OCI-LY7 (cell line): Measurements from ENCODE around the gene MAP2K5. TPM values are rescaled to one million over a fixed set of nuclear protein-coding genes. Genes with fewer than 3 reads are reported as not detected.
A peak's percentile ranks its signal among the peaks of the same experiment; 100 is the strongest.

Experiments used
- BruUV-seq: library from RNA; stranded (reverse); fragments of 400-500 nt; replicated peaks from 2 replicates; lab custom pipeline; 2021; lab: Mats Ljungman, UMichigan
- CTCF ChIA-PET: fragments of 300-600 bp; sonication (Branson Sonifier 250); formaldehyde crosslinking; loops from one replicate; lab custom pipeline; 2022; ENCODE audit warnings: antibody characterized with exemption; ENCODE audit not compliant: unreplicated experiment; lab: Charles Lee
- POLR2A ChIA-PET: fragments of 300-600 bp; sonication (Branson Sonifier 250); formaldehyde crosslinking; loops from one replicate; lab custom pipeline; 2022; ENCODE audit warnings: antibody characterized with exemption; lab: Charles Lee
- DNase-seq: peaks from one replicate; pipeline ENCODE4 v3.0.0-alpha.2; 2015; ENCODE audit warnings: low spot score
- H2AFZ ChIP-seq: fragments of 200-600 bp; sonication (generic), shearing (Covaris generic); 2 replicates; pipeline ENCODE4 v1.6.1; 2014; ENCODE audit warnings: mild to moderate bottlenecking, antibody characterized with exemption, low read length, moderate library complexity
- H3K27ac ChIP-seq: fragments of 200-600 bp; sonication (generic); 2 replicates; pipeline ENCODE4 v1.5.1; 2014; ENCODE audit warnings: mixed run types, low read depth, mild to moderate bottlenecking, moderate library complexity, low read length, inconsistent platforms; ENCODE audit not compliant: poor library complexity, severe bottlenecking
- H3K36me3 ChIP-seq: fragments of 200-600 bp; sonication (generic); 2 replicates; pipeline ENCODE4 v1.6.1; 2014; ENCODE audit warnings: mild to moderate bottlenecking, antibody characterized with exemption, low read length, moderate library complexity, mixed read lengths; ENCODE audit not compliant: insufficient read depth
- H3K4me1 ChIP-seq: fragments of 200-600 bp; sonication (generic); 2 replicates; pipeline ENCODE4 v1.5.1; 2014; ENCODE audit warnings: mild to moderate bottlenecking, low read length; ENCODE audit not compliant: insufficient read depth, poor library complexity, severe bottlenecking
- H3K4me2 ChIP-seq: fragments of 200-600 bp; sonication (generic); 2 replicates; pipeline ENCODE4 v1.6.1; 2014; ENCODE audit warnings: mild to moderate bottlenecking, low read length
- H3K4me3 ChIP-seq: fragments of 200-600 bp; sonication (generic); 2 replicates; pipeline ENCODE4 v1.5.1; 2014; ENCODE audit warnings: mild to moderate bottlenecking, low read depth, low read length; ENCODE audit not compliant: poor library complexity, severe bottlenecking
- H3K79me2 ChIP-seq: fragments of 200-600 bp; sonication (generic); 2 replicates; pipeline ENCODE4 v1.6.1; 2016; ENCODE audit warnings: low read depth, mild to moderate bottlenecking, low read length, moderate library complexity, mixed read lengths; ENCODE audit not compliant: insufficient read depth
- H3K9me2 ChIP-seq: fragments of 200-600 bp; sonication (generic); 2 replicates; pipeline ENCODE4 v1.6.1; 2016; ENCODE audit warnings: mild to moderate bottlenecking, low read length, mixed read lengths; ENCODE audit not compliant: insufficient read depth
- H3K9me3 ChIP-seq: fragments of 200-600 bp; sonication (generic); 2 replicates; pipeline ENCODE4 v1.6.1; 2014; ENCODE audit warnings: mild to moderate bottlenecking, mixed run types, low read length, mixed read lengths
- H4K20me1 ChIP-seq: fragments of 200-600 bp; sonication (generic); 2 replicates; pipeline ENCODE4 v1.6.1; 2014; ENCODE audit warnings: mild to moderate bottlenecking, antibody characterized with exemption, low read length, moderate library complexity, mixed read lengths; ENCODE audit not compliant: insufficient read depth
- EZH2phosphoT487 ChIP-seq: fragments of 200-600 bp; sonication (generic); IDR thresholded peaks from 2 replicates; pipeline ENCODE4 v1.6.1; 2018; ENCODE audit warnings: low read depth, borderline replicate concordance, mild to moderate bottlenecking, mixed run types, antibody characterized with exemption, low read length, moderate library complexity, mixed read lengths
- intact Hi-C: fragments of 100-400 bp; cut with micrococcal nuclease; formaldehyde crosslinking; loops from one replicate; pipeline ENCODE4 v1.10.0; 2022; ENCODE audit not compliant: unreplicated experiment
- total RNA-seq, 2 experiments: library from RNA; depleted of rRNA in 1 of 2; stranded (reverse); fragments of >200 nt in 1 of 2; shearing (Covaris generic) in 1 of 2; gene quantifications; 2 replicates each; pipeline ENCODE4 v1.2.3, GENCODE V29; 2014 to 2022
- TF ChIP-seq, protein P1 (sequence below): fragments of 200-600 bp; sonication (generic); conservative IDR thresholded peaks from 2 replicates; pipeline ENCODE4 v1.5.1; 2014; ENCODE audit warnings: mild to moderate bottlenecking, antibody characterized with exemption, low read length, moderate library complexity, mixed read lengths

MAP2K5 gene
- total RNA-seq, 2 experiments from 2014 or later: 10.2 to 35.0 TPM

DNA sequence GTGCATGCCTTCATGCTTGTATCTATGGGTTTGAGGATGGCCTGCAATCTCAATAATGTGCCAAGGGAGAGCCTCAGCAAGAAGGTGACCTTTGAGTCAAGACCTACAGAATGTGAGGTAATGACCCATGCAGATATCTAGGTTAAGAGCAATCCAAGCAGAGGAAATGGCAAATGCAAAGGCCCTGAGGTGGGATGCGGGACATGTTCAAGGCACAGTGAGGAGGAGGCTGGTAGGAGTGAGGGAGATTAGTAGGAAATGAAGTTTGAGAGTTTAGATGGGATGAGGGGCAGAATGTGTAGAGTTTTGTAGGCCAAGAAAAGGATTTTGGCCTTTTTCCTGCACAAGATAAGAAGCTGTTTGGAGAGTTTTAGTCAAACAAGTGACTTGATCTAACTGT is 4.7 kb upstream of the MAP2K5 start:
- Histone ChIP-seq H3K9me2 (no peaks in the 10 kb centered on the region), H3K4me3 (no peak overlapping the region), H3K79me2 (peaks cover 11% of the 10 kb centered on the region; the same call in 1 of the 2 replicates), H3K4me2 (no peak overlapping the region), H3K4me1 (peaks cover 33% of the 10 kb centered on the region), H3K36me3 (no peaks in the 10 kb centered on the region), H3K27ac (no peak overlapping the region), H2AFZ (no peak overlapping the region), H4K20me1 (no peaks in the 10 kb centered on the region), H3K9me3 (no peaks in the 10 kb centered on the region; the same call in 1 of the 2 replicates)
- intact Hi-C loops: no loop called here
- CTCF ChIA-PET: no interaction called here
- DNase-seq: no peak
- TF ChIP-seq EZH2phosphoT487: no peak
- TF ChIP-seq, protein P1, sequence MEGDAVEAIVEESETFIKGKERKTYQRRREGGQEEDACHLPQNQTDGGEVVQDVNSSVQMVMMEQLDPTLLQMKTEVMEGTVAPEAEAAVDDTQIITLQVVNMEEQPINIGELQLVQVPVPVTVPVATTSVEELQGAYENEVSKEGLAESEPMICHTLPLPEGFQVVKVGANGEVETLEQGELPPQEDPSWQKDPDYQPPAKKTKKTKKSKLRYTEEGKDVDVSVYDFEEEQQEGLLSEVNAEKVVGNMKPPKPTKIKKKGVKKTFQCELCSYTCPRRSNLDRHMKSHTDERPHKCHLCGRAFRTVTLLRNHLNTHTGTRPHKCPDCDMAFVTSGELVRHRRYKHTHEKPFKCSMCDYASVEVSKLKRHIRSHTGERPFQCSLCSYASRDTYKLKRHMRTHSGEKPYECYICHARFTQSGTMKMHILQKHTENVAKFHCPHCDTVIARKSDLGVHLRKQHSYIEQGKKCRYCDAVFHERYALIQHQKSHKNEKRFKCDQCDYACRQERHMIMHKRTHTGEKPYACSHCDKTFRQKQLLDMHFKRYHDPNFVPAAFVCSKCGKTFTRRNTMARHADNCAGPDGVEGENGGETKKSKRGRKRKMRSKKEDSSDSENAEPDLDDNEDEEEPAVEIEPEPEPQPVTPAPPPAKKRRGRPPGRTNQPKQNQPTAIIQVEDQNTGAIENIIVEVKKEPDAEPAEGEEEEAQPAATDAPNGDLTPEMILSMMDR: no peak
- BruUV-seq: no TSS peak
- POLR2A ChIA-PET: interaction anchor here (1.2 kb wide), 1 partner anchor 14 kb away, joined by 3 read pairs; no protein-coding TSS in a partner anchor

DNA sequence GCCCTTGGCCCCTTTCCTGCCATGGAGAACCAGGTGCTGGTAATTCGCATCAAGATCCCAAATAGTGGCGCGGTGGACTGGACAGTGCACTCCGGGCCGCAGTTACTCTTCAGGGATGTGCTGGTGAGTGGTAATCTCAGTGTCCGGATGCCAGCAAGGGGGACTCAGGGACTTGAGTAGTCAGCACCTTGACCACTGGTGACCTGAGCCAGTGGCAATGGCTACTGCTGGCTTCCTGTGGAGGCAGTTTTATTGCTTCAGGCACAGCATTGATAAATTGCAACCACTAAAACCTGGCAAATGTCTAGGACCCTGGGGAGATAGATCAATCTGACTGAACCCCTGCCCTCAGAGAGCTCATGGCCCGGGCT is 830 bp downstream of the MAP2K5 start:
- no peak for TF ChIP-seq EZH2phosphoT487
- TF ChIP-seq, protein P1: no peak
- BruUV-seq: no TSS peak
- H3K4me3 ChIP-seq: peak overlapping the region; percentile 81
- H3K79me2 ChIP-seq: peaks cover 17% of the 10 kb centered on the region; the same call in 1 of the 2 replicates
- H3K4me1 ChIP-seq: peaks cover 66% of the 10 kb centered on the region
- peak overlapping the region; percentile 95 for H3K4me2 ChIP-seq
- H3K27ac ChIP-seq: peak overlapping the region; percentile 77
- POLR2A ChIA-PET: interaction anchor here (1.4 kb wide), 1 partner anchor 21 kb away, joined by 4 read pairs; no protein-coding TSS in a partner anchor
- H3K36me3 ChIP-seq: peaks cover 14% of the 10 kb centered on the region; the same call in 1 of the 2 replicates
- CTCF ChIA-PET: no interaction called here
- DNase-seq: no peak
- no peaks in the 10 kb centered on the region for H3K9me2 ChIP-seq
- no peaks in the 10 kb centered on the region; the same call in 1 of the 2 replicates for H3K9me3 ChIP-seq
- H2AFZ ChIP-seq: 0 out of 2 replicates have a peak overlapping the region, but pooled peaks have one; percentile 78
- intact Hi-C loops: loop anchor here (5.0 kb wide), 1 partner anchor 294 kb away; no protein-coding TSS in a partner anchor
- no peaks in the 10 kb centered on the region for H4K20me1 ChIP-seq

DNA sequence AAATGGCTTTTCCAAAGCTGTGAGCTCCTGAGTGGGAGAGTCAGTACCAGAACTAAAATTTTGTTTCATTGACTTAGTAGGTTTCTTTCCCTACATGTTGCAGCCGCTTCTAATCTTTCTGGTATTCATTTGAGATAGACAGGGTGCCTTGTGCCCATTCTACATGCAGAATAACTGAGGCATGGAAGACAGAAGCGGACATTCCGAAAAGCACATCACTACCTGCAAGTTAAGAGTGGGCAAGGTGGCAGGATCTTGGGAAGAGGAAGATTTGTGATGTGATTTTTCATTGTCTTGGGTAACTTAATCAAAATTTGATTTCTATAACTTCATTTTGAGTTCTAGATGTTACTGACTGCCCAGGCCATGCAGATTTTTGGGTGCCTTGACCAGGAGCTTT is 2.0 kb downstream of the MAP2K5 start:
- no peak for DNase-seq
- H3K36me3 ChIP-seq: peaks cover 14% of the 10 kb centered on the region; the same call in 1 of the 2 replicates
- H3K27ac ChIP-seq: no peak overlapping the region
- ChIA-PET POLR2A (no interaction called here), CTCF (no interaction called here)
- TF ChIP-seq, protein P1: no peak
- no peak for TF ChIP-seq EZH2phosphoT487
- H2AFZ ChIP-seq: no peak overlapping the region
- H3K4me2 ChIP-seq: peak overlapping the region; percentile 95; the same call in 1 of the 2 replicates
- no TSS peak for BruUV-seq
- peaks cover 22% of the 10 kb centered on the region; the same call in 1 of the 2 replicates for H3K79me2 ChIP-seq
- H4K20me1 ChIP-seq: no peaks in the 10 kb centered on the region; the same call in 1 of the 2 replicates
- H3K9me3 ChIP-seq: no peaks in the 10 kb centered on the region
- intact Hi-C loops: loop anchor here (5.0 kb wide), 1 partner anchor 293 kb away; no protein-coding TSS in a partner anchor
- H3K4me3 ChIP-seq: no peak overlapping the region
- H3K9me2 ChIP-seq: no peaks in the 10 kb centered on the region
- H3K4me1 ChIP-seq: peaks cover 70% of the 10 kb centered on the region
